ENCODE data around the gene ATP9A.

DNA sequence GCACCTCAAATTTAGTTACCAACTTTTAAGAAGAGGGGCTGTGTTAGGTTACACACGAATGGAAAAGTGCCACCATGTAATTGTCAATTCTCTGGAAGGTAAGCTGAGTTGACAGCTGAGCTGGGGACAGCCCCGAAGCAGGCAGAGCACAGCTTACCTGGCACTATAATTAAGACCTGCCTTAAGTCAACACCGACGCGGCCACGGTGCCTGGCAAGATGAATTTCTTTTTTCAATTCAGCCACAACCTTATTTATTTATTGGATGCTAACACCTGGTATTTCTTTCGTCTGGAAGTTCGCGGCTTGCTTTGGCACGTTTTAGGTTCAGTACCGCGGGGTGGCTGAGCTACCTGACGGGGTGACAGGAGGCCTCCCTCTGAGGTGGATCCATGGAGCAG lies 185.1 kb downstream of the ATP9A start:
- TF ChIP-seq, protein P1, sequence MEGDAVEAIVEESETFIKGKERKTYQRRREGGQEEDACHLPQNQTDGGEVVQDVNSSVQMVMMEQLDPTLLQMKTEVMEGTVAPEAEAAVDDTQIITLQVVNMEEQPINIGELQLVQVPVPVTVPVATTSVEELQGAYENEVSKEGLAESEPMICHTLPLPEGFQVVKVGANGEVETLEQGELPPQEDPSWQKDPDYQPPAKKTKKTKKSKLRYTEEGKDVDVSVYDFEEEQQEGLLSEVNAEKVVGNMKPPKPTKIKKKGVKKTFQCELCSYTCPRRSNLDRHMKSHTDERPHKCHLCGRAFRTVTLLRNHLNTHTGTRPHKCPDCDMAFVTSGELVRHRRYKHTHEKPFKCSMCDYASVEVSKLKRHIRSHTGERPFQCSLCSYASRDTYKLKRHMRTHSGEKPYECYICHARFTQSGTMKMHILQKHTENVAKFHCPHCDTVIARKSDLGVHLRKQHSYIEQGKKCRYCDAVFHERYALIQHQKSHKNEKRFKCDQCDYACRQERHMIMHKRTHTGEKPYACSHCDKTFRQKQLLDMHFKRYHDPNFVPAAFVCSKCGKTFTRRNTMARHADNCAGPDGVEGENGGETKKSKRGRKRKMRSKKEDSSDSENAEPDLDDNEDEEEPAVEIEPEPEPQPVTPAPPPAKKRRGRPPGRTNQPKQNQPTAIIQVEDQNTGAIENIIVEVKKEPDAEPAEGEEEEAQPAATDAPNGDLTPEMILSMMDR (conservative IDR thresholded peaks at IDR 0.05 in 1 of 2, IDR thresholded peaks at IDR 0.05 in 1 of 2; ENCODE audit: extremely low read depth in 1 of 2, insufficient read depth in 1 of 2, low read depth in 1 of 2, low read length in 2 of 2), result no peak
- TF ChIP-seq EZH2 (IDR thresholded peaks at IDR 0.05; ENCODE audit: borderline replicate concordance, low read length), result no peak

Measured in mammary epithelial cell (primary cell).